ENCODE data around the gene NR1D2.

Gene NR1D2

GRCh38 chr3:23966328-23966727, 21.2 kb downstream of the NR1D2 start:
- DNase-seq (ENCODE audit: low read depth) = no peak

GRCh38 chr3:23968463-23969184, 23.5 kb downstream of the NR1D2 start:
- no peak for DNase-seq (ENCODE audit: low read depth)

GRCh38 chr3:23969393-23969792, 24.3 kb downstream of the NR1D2 start:
- DNase-seq (ENCODE audit: low read depth) = no peak

GRCh38 chr3:23971684-23972083, 26.6 kb downstream of the NR1D2 start:
- no peak for DNase-seq (ENCODE audit: low read depth)

GRCh38 chr3:23976555-23976954, 31.5 kb downstream of the NR1D2 start:
- DNase-seq (ENCODE audit: low read depth) = no peak

GRCh38 chr3:23979569-23979968, 34.5 kb downstream of the NR1D2 start:
- DNase-seq (ENCODE audit: low read depth) = no peak

GRCh38 chr3:23981136-23981535, 36.0 kb downstream of the NR1D2 start:
- no peak for DNase-seq (ENCODE audit: low read depth)

- DNase-seq (ENCODE audit: low read depth) = no peak
Measured at GRCh38 chr3:23981955-23982354, 36.9 kb downstream of the NR1D2 start.

- DNase-seq (ENCODE audit: low read depth) = no peak
Measured at GRCh38 chr3:23984934-23985333, 39.8 kb downstream of the NR1D2 start.

- no peak for DNase-seq (ENCODE audit: low read depth)
Measured at GRCh38 chr3:23985747-23986544, 40.9 kb downstream of the NR1D2 start.

- DNase-seq (ENCODE audit: low read depth) = no peak
Measured at GRCh38 chr3:23987356-23987755, 42.3 kb downstream of the NR1D2 start.

- DNase-seq (ENCODE audit: low read depth) = no peak
Measured at GRCh38 chr3:23991306-23991682, 46.2 kb downstream of the NR1D2 start.

GRCh38 chr3:23991683-23992628, 46.9 kb downstream of the NR1D2 start:
- no peak for DNase-seq (ENCODE audit: low read depth)

GRCh38 chr3:23993556-23994243, 48.6 kb downstream of the NR1D2 start:
- DNase-seq (ENCODE audit: low read depth) = no peak

- no peak for DNase-seq (ENCODE audit: low read depth)
Measured at GRCh38 chr3:23994244-23994569, 49.1 kb downstream of the NR1D2 start.

- no peak for DNase-seq (ENCODE audit: low read depth)
Measured at GRCh38 chr3:23995219-23995618, 50.1 kb downstream of the NR1D2 start.

GRCh38 chr3:23996095-23996524, 51.0 kb downstream of the NR1D2 start:
- DNase-seq (ENCODE audit: low read depth) = no peak

GRCh38 chr3:23999012-23999641, 54.0 kb downstream of the NR1D2 start:
- peak; percentile 48 for DNase-seq (ENCODE audit: low read depth)

- no peak for DNase-seq (ENCODE audit: low read depth)
Measured at GRCh38 chr3:24002129-24002528, 57.0 kb downstream of the NR1D2 start.

GRCh38 chr3:24003466-24003865, 58.4 kb downstream of the NR1D2 start:
- no peak for DNase-seq (ENCODE audit: low read depth)

- no peak for DNase-seq (ENCODE audit: low read depth)
Measured at GRCh38 chr3:24004171-24004938, 59.3 kb downstream of the NR1D2 start.

All from stimulated activated CD8-positive, alpha-beta memory T cell treated with anti-CD3 and anti-CD28 coated beads, Interleukin-4, amount 100 ng/mL, for 24 hours (primary cell).